GM12878 (cell line): ENCODE data around the gene DDRGK1. TPM values are rescaled to one million over a fixed set of nuclear protein-coding genes. Genes with fewer than 3 reads are reported as not detected.

Experiments
- ATAC-seq: fragments of 200-7000 bp; cut with Tn5 transposase; 3 replicates; pipeline ENCODE4 v1.9.1; 2020; ENCODE audit warnings: mild to moderate bottlenecking, moderate library complexity
- BruUV-seq: library from RNA; stranded (reverse); fragments of 400-500 nt; replicated peaks from 2 replicates; lab custom pipeline; 2021; lab: Mats Ljungman, UMichigan
- CTCF ChIA-PET: fragments of 300-600 bp; sonication (Branson Sonifier 250); formaldehyde crosslinking; extraction: SDS; loops from one replicate; lab custom pipeline; 2021; ENCODE audit warnings: inconsistent platforms; lab: Yijun Ruan, JAX
- POLR2A ChIA-PET: fragments of 350-600 bp; formaldehyde crosslinking; extraction: SDS; loops from one replicate; lab custom pipeline; 2021; ENCODE audit warnings: inconsistent platforms; lab: Charles Lee
- RAD21 ChIA-PET: fragments of 300-600 bp; sonication (Branson Sonifier 250); formaldehyde crosslinking; loops from one replicate; lab custom pipeline; 2023; ENCODE audit warnings: antibody characterized with exemption; ENCODE audit not compliant: unreplicated experiment; lab: Charles Lee
- SMC1A ChIA-PET: fragments of 300-600 bp; sonication (Branson Sonifier 250); formaldehyde crosslinking; loops from one replicate; lab custom pipeline; 2023; ENCODE audit not compliant: unreplicated experiment, uncharacterized antibody; lab: Charles Lee
- DNase-seq: peaks from one replicate; pipeline ENCODE4 v3.0.0-alpha.2; 2011; ENCODE audit warnings: low read depth, low spot score
- FAIRE-seq: peaks from 3 replicates; lab custom pipeline; 2011; peaks lifted over from hg19 to GRCh38; lab: Jason Lieb, UNC
- H2AFZ ChIP-seq: 2 replicates; pipeline ENCODE4 v1.6.0; 2011; ENCODE audit warnings: low read depth, low read length, control low read depth; ENCODE audit not compliant: control insufficient read depth
- H3K27ac ChIP-seq: 2 replicates; pipeline ENCODE4 v1.5.1; 2011; ENCODE audit warnings: control low read depth; ENCODE audit not compliant: control insufficient read depth, insufficient read depth
- H3K27me3 ChIP-seq, 2 experiments: replicated peaks in 1 of 2; 2 replicates each; pipeline versions ENCODE4 v1.6.0 to v1.6.1; 2011; ENCODE audit warnings: low read length in 1 of 2; ENCODE audit not compliant: control insufficient read depth in 2 of 2, insufficient read depth in 2 of 2
- H3K36me3 ChIP-seq, 2 experiments: 2 replicates each; pipeline ENCODE4 v1.5.1; 2011; ENCODE audit warnings: low read length in 1 of 2; ENCODE audit not compliant: control insufficient read depth in 2 of 2, insufficient read depth in 2 of 2
- H3K4me1 ChIP-seq: 2 replicates; pipeline ENCODE4 v1.6.1; 2011; ENCODE audit warnings: mild to moderate bottlenecking, low read length, moderate library complexity, mixed read lengths; ENCODE audit not compliant: control insufficient read depth, insufficient read depth
- H3K4me2 ChIP-seq: 2 replicates; pipeline ENCODE4 v1.6.0; 2011; ENCODE audit warnings: control low read depth; ENCODE audit not compliant: control insufficient read depth, insufficient read depth
- H3K4me3 ChIP-seq: fragments of 200-600 bp; sonication (generic); 2 replicates; pipeline ENCODE4 v1.5.1; 2016
- H3K79me2 ChIP-seq: 2 replicates; pipeline ENCODE4 v1.6.0; 2011; ENCODE audit warnings: low read length; ENCODE audit not compliant: control insufficient read depth, insufficient read depth
- H3K9ac ChIP-seq: 2 replicates; pipeline ENCODE4 v1.8.0; 2011; ENCODE audit warnings: low read length, control low read depth, mixed read lengths; ENCODE audit not compliant: control insufficient read depth, insufficient read depth
- H3K9me3 ChIP-seq: replicated peaks from 3 replicates; pipeline ENCODE4 v1.5.1; 2011; ENCODE audit warnings: mild to moderate bottlenecking, low read length; ENCODE audit not compliant: control insufficient read depth, insufficient read depth
- H4K20me1 ChIP-seq: 2 replicates; pipeline ENCODE4 v1.6.0; 2011; ENCODE audit not compliant: control insufficient read depth, insufficient read depth
- BACH1 ChIP-seq: fragments of 450-650 bp; IDR thresholded peaks from 2 replicates; pipeline ENCODE4 v1.6.1; 2017; ENCODE audit warnings: mild to moderate bottlenecking, borderline replicate concordance
- CBFB ChIP-seq: IDR thresholded peaks from 2 replicates; pipeline ENCODE4 v1.6.1; 2016; ENCODE audit warnings: antibody characterized with exemption, low read depth
- CBX3 ChIP-seq: fragments of 200-600 bp; sonication (generic); IDR thresholded peaks from 2 replicates; pipeline ENCODE4 v1.6.1; 2016; ENCODE audit warnings: low read depth, borderline replicate concordance
- CEBPZ ChIP-seq: fragments of 150-350 bp; IDR thresholded peaks from 2 replicates; pipeline ENCODE4 v1.6.1; 2016; ENCODE audit warnings: low read depth, low read length
- ESRRA ChIP-seq: IDR thresholded peaks from 2 replicates; pipeline ENCODE4 v1.6.1; 2012; ENCODE audit warnings: mild to moderate bottlenecking, low read length, improper control_type of control experiment
- HSF1 ChIP-seq: fragments of 150-350 bp; IDR thresholded peaks from 2 replicates; pipeline ENCODE4 v1.6.1; 2014; ENCODE audit warnings: mild to moderate bottlenecking, low read depth, low read length
- MAX ChIP-seq: IDR thresholded peaks from 2 replicates; pipeline ENCODE4 v1.6.1; 2012; ENCODE audit warnings: low read depth, low read length, improper control_type of control experiment
- NBN ChIP-seq: fragments of 450-650 bp; IDR thresholded peaks from 2 replicates; pipeline ENCODE4 v1.6.1; 2016
- POLR2AphosphoS5 ChIP-seq: IDR thresholded peaks from 2 replicates; pipeline ENCODE4 v1.6.1; 2011; ENCODE audit warnings: mild to moderate bottlenecking, low read length, inconsistent platforms
- RB1 ChIP-seq: fragments of 450-650 bp; formaldehyde crosslinking; IDR thresholded peaks from 2 replicates; pipeline ENCODE4 v1.6.1; 2017; ENCODE audit warnings: mild to moderate bottlenecking, borderline replicate concordance
- TBL1XR1 ChIP-seq: IDR thresholded peaks from 2 replicates; pipeline ENCODE4 v1.6.1; 2012; ENCODE audit warnings: low read depth, low read length, improper control_type of control experiment
- TCF3 ChIP-seq: IDR thresholded peaks from 2 replicates; pipeline ENCODE4 v1.6.1; 2012; ENCODE audit warnings: low read depth, mild to moderate bottlenecking, low read length, borderline replicate concordance; ENCODE audit not compliant: insufficient read depth
- USF2 ChIP-seq: IDR thresholded peaks from 2 replicates; pipeline ENCODE4 v1.6.1; 2011; ENCODE audit warnings: low read depth, low read length, improper control_type of control experiment, borderline replicate concordance
- ZNF217 ChIP-seq: fragments of 450-650 bp; IDR thresholded peaks from 2 replicates; pipeline ENCODE4 v1.6.1; 2017; ENCODE audit warnings: antibody characterized with exemption, mild to moderate bottlenecking
- WGBS: methylation state at CpG from one replicate; pipeline ENCODE4 v1.1.6; 2016; ENCODE audit warnings: low lambda C conversion rate; ENCODE audit not compliant: insufficient replicate concordance, insufficient coverage; ENCODE audit errors: missing lambda C conversion rate; 5-methylcytosine and 5-hydroxymethylcytosine counted together
- in situ Hi-C: fragments of 300-500 bp; cut with MboI; formaldehyde crosslinking; loops from 9 replicates; pipeline ENCODE4 v1.14.3; 2018; ENCODE audit warnings: mixed read lengths
- intact Hi-C: fragments of 100-400 bp; cut with micrococcal nuclease; formaldehyde crosslinking; loops from one replicate; pipeline ENCODE4 v1.14.2; 2022; ENCODE audit not compliant: unreplicated experiment
- polyA plus RNA-seq, 11 experiments: library from polyadenylated mRNA; depleted of rRNA in 4 of 11; unstranded in 6 of 11; stranded (reverse) in 5 of 11; fragments of >200 nt; fragmentation: Nextera tagmentation in 4 of 11; fragmentation: Illumina TruSeq in 1 of 11; extraction: Ambion mirVana in 4 of 11; extraction: Trizol in 1 of 11; gene quantifications; 1 replicate in 1 of 11; 2 replicates in 10 of 11; pipeline versions ENCODE4 v1.2.1 to v1.2.3, GENCODE V29; 2011 to 2016; ENCODE audit warnings: inconsistent platforms in 2 of 11, missing spikeins in 2 of 11, low read depth in 1 of 11
- total RNA-seq, 4 experiments: library from RNA; depleted of rRNA in 3 of 4; stranded (reverse); fragments of >200 nt in 3 of 4; fragmentation: Illumina TruSeq in 1 of 4; extraction: Trizol in 1 of 4; gene quantifications; 2 replicates each; pipeline versions ENCODE4 v1.2.1 to v1.2.3, GENCODE V29; 2013 to 2021

Gene DDRGK1
- total and polyA plus RNA-seq, 10 of the 15 experiments (the other 5 are each of a cell fraction or from before 2014, with no cell fraction given): 4.0 to 55.2 (median 39.7) TPM

GRCh38 chr20:3168079-3168828 lies 36.2 kb downstream of the DDRGK1 start:
- FAIRE-seq (no peak), ATAC-seq (peak; percentile 36), DNase-seq (no peak)
- H3K9ac ChIP-seq: no peak overlapping the region
- no peak overlapping the region for H2AFZ ChIP-seq
- no peaks in the 10 kb centered on the region for H3K4me1 ChIP-seq
- ChIA-PET POLR2A (no interaction called here), SMC1A (no interaction called here), RAD21 (no interaction called here), CTCF (no interaction called here)
- H4K20me1 ChIP-seq: no peaks in the 10 kb centered on the region
- H3K9me3 ChIP-seq: no peaks in the 10 kb centered on the region
- BruUV-seq: no TSS peak
- no peak overlapping the region for H3K4me3 ChIP-seq
- TF ChIP-seq POLR2AphosphoS5: no peak
- no peak for TF ChIP-seq CBFB
- no peak for TF ChIP-seq TBL1XR1
- no peak for TF ChIP-seq CEBPZ
- TF ChIP-seq USF2: no peak
- TF ChIP-seq ZNF217: no peak
- TF ChIP-seq TCF3: no peak
- TF ChIP-seq RB1: no peak
- TF ChIP-seq ESRRA: no peak
- no peak for TF ChIP-seq BACH1
- no peak for TF ChIP-seq HSF1
- no peak for TF ChIP-seq MAX
- no peak for TF ChIP-seq CBX3
- TF ChIP-seq NBN: no peak
- H3K4me2 ChIP-seq: no peak overlapping the region
- H3K79me2 ChIP-seq: no peaks in the 10 kb centered on the region
- no peaks in the 10 kb centered on the region for H3K36me3 ChIP-seq
- WGBS: 36% methylated on average over 33 of the region's 39 CpGs
- intact Hi-C loops: no loop called here
- in situ Hi-C loops: no loop called here
- H3K27me3 ChIP-seq: peaks cover 1 to 6% of the 10 kb centered on the region in 2 experiments; a peak in 3 of 4 replicates
- H3K27ac ChIP-seq: no peak overlapping the region
